ENCODE results near the gene EXOC3L2. TPM values are rescaled to one million over a fixed set of nuclear protein-coding genes. Genes with fewer than 3 reads are reported as not detected.

The EXOC3L2 gene
- total RNA-seq, 1 experiment from 2014 or later, result not detected

DNA sequence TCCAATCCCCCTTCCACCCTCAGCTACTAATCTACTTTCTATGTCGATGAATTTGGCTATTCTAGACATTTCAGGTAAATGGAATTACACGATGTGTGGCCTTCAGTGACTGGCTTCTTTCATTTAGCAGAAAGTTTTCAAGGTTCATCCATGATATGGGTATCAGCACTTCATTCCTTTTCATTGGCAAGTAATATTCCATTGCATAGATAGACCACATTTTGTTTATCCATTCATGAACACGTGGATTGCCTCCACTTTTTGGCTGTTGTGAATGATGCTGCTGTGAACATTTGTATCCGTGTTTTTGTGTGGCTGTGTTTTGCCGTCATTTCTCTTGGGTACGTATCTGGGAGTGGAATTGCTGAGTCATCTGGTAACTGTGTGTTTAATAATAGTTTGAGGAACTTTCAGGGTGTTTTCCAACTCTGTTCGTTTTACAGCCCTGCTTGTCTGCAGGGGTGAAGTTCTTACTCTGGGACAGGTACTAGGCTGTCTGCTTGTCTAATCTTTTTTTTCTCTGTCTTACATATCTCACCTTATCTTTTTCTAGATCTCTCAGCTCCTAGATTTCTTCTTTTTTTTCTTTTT lies 38.3 kb upstream of the EXOC3L2 start:
- H4K20me1 ChIP-seq (ENCODE audit: insufficient read depth), result no peaks in the 10 kb centered on the region
- no peak overlapping the region for H2AFZ ChIP-seq (ENCODE audit: low read depth, low read length, poor library complexity, severe bottlenecking)
- H3K9ac ChIP-seq (ENCODE audit: low read length), result no peak overlapping the region
- no peaks in the 10 kb centered on the region for H3K4me1 ChIP-seq (ENCODE audit: control insufficient read depth in 1 of 2, insufficient read depth in 2 of 2, low read length in 2 of 2)
- BruUV-seq (replicated peaks), result no TSS peak
- no peaks in the 10 kb centered on the region for H3K79me2 ChIP-seq (ENCODE audit: insufficient read depth, low read length)
- H3K27ac ChIP-seq (ENCODE audit: low read depth, low read length), result no peak overlapping the region
- H3K4me3 ChIP-seq (replicated peaks in 1 of 2; ENCODE audit: low read depth in 1 of 2, low read length in 2 of 2), result no peak overlapping the region
- H3K9me2 ChIP-seq (ENCODE audit: insufficient read depth), result no peaks in the 10 kb centered on the region
- no peaks in the 10 kb centered on the region for H3K27me3 ChIP-seq (ENCODE audit: insufficient read depth, low read length)
- ChIA-PET CTCF (no interaction called here), POLR2A (no interaction called here), RAD21 (ENCODE audit: low non-redundant PET in 1 of 2, low total read pairs in 2 of 2, uncharacterized antibody in 2 of 2, unreplicated experiment in 2 of 2) (no interaction called here)
- DNase-seq (ENCODE audit: low read depth, low spot score), result no peak
- peaks cover 4 to 5% of the 10 kb centered on the region in 2 experiments; a peak in 3 of 4 replicates for H3K36me3 ChIP-seq (ENCODE audit: control insufficient read depth in 1 of 2, insufficient read depth in 2 of 2, low read length in 2 of 2)
- H3K4me2 ChIP-seq (ENCODE audit: low read length), result no peak overlapping the region
- TF ChIP-seq ZNF274 (IDR thresholded peaks at IDR 0.05; ENCODE audit: low read depth, low read length), result no peak
- TF ChIP-seq, protein P1, sequence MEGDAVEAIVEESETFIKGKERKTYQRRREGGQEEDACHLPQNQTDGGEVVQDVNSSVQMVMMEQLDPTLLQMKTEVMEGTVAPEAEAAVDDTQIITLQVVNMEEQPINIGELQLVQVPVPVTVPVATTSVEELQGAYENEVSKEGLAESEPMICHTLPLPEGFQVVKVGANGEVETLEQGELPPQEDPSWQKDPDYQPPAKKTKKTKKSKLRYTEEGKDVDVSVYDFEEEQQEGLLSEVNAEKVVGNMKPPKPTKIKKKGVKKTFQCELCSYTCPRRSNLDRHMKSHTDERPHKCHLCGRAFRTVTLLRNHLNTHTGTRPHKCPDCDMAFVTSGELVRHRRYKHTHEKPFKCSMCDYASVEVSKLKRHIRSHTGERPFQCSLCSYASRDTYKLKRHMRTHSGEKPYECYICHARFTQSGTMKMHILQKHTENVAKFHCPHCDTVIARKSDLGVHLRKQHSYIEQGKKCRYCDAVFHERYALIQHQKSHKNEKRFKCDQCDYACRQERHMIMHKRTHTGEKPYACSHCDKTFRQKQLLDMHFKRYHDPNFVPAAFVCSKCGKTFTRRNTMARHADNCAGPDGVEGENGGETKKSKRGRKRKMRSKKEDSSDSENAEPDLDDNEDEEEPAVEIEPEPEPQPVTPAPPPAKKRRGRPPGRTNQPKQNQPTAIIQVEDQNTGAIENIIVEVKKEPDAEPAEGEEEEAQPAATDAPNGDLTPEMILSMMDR (IDR thresholded peaks at IDR 0.05 in 2 of 3, conservative IDR thresholded peaks at IDR 0.05 in 1 of 3; ENCODE audit: borderline replicate concordance in 1 of 3, insufficient read depth in 1 of 3, low read depth in 2 of 3, low read length in 2 of 3), result no peak
- TF ChIP-seq POLR2A (IDR thresholded peaks at IDR 0.05; ENCODE audit: borderline replicate concordance, extremely low read depth, insufficient read depth, insufficient read length), result no peak
- no peak for TF ChIP-seq POLR2AphosphoS5 (IDR thresholded peaks at IDR 0.05; ENCODE audit: low read depth, low read length)
- TF ChIP-seq TCF7L2 (IDR thresholded peaks at IDR 0.05; ENCODE audit: borderline replicate concordance, extremely low read depth, insufficient read depth, insufficient read length), result no peak
- TF ChIP-seq EZH2 (IDR thresholded peaks at IDR 0.05), result no peak
- no peak for TF ChIP-seq CEBPB (IDR thresholded peaks at IDR 0.05; ENCODE audit: low read depth)
- TF ChIP-seq SP1 (IDR thresholded peaks at IDR 0.05; ENCODE audit: low read depth), result no peak
- TF ChIP-seq RAD21 (IDR thresholded peaks at IDR 0.05; ENCODE audit: low read depth), result no peak
- H3K9me3 ChIP-seq (ENCODE audit: control insufficient read depth in 1 of 2, insufficient read depth in 1 of 2, low read depth in 1 of 2, low read length in 2 of 2), result no peaks in the 10 kb centered on the region
- intact Hi-C loops (cut with micrococcal nuclease), result no loop called here
- ATAC-seq, result no peak

All from HCT116 (cell line).